Large intestine (tissue), 12 donors: ENCODE data around the gene EIF5AL1. TPM values are rescaled to one million over a fixed set of nuclear protein-coding genes. Genes with fewer than 3 reads are reported as not detected.
"Not testable (repeated sequence)": the region's sequence is repeated elsewhere in the genome, so short reads cannot be mapped to it uniquely, and the experiment has no call there.

ENCODE experiments used
- DNase-seq, 2 donors: peaks; one replicate each; pipeline versions ENCODE4 v3.0.0 to v3.0.0-alpha.2; 2013
- H3K27ac ChIP-seq: one replicate; pipeline ENCODE4 v1.5.1; 2013; ENCODE audit warnings: low read length
- H3K27me3 ChIP-seq: 2 replicates; pipeline ENCODE4 v1.6.1; 2013; ENCODE audit warnings: low read length; ENCODE audit not compliant: control insufficient read depth, insufficient read depth
- H3K36me3 ChIP-seq: 2 replicates; pipeline ENCODE4 v1.6.1; 2013; ENCODE audit warnings: low read length; ENCODE audit not compliant: control insufficient read depth, insufficient read depth
- H3K4me1 ChIP-seq: one replicate; pipeline ENCODE4 v1.6.1; 2013; ENCODE audit warnings: low read length; ENCODE audit not compliant: control insufficient read depth, insufficient read depth
- H3K4me3 ChIP-seq: one replicate; pipeline ENCODE4 v1.5.1; 2013; ENCODE audit warnings: low read length
- H3K9me3 ChIP-seq: one replicate; pipeline ENCODE4 v1.6.1; 2013; ENCODE audit warnings: mild to moderate bottlenecking, low read depth, low read length, moderate library complexity; ENCODE audit not compliant: control insufficient read depth
- WGBS: methylation state at CpG from one replicate; pipeline ENCODE4 v1.1.5; 2013; ENCODE audit warnings: low lambda C conversion rate; ENCODE audit not compliant: insufficient coverage; 5-methylcytosine and 5-hydroxymethylcytosine counted together
- long read RNA-seq, 11 donors: transcript quantifications; one replicate each; lab custom pipeline, GENCODE V29; 2026
- polyA plus RNA-seq: library from polyadenylated mRNA; unstranded; fragments of 120-200 nt; gene quantifications from one replicate; pipeline ENCODE4 v1.2.1, GENCODE V29; 2013

EIF5AL1 gene
- 0.39 TPM for polyA plus RNA-seq
- long read RNA-seq, donor 1, transcript EIF5AL1-201 (1 exons, 3,840 nt), result major isoform, 16 of 16 reads
- long read RNA-seq, donor 1, partial matches to known transcripts, result 0 of 16 reads
- long read RNA-seq, donor 1, other reads (novel, unspliced or antisense), result 0 of 16 reads
- long read RNA-seq, donor 2, transcript EIF5AL1-201 (1 exons, 3,840 nt), result major isoform, 78 of 78 reads
- long read RNA-seq, donor 2, partial matches to known transcripts, result 0 of 78 reads
- long read RNA-seq, donor 2, other reads (novel, unspliced or antisense), result 0 of 78 reads
- long read RNA-seq, donor 3, result 0 reads
- long read RNA-seq, donor 4, partial matches to known transcripts, result 0 of 4 reads
- long read RNA-seq, donor 4, other reads (novel, unspliced or antisense), result 0 of 4 reads
- long read RNA-seq, donor 5, transcript EIF5AL1-201 (1 exons, 3,840 nt), result major isoform, 56 of 56 reads
- long read RNA-seq, donor 5, partial matches to known transcripts, result 0 of 56 reads
- long read RNA-seq, donor 5, other reads (novel, unspliced or antisense), result 0 of 56 reads
- long read RNA-seq, donor 6, transcript EIF5AL1-201 (1 exons, 3,840 nt), result major isoform, 41 of 41 reads
- long read RNA-seq, donor 6, partial matches to known transcripts, result 0 of 41 reads
- long read RNA-seq, donor 6, other reads (novel, unspliced or antisense), result 0 of 41 reads
- long read RNA-seq, donor 7, transcript EIF5AL1-201 (1 exons, 3,840 nt), result major isoform, 41 of 41 reads
- long read RNA-seq, donor 7, partial matches to known transcripts, result 0 of 41 reads
- long read RNA-seq, donor 7, other reads (novel, unspliced or antisense), result 0 of 41 reads
- long read RNA-seq, donor 8, transcript EIF5AL1-201 (1 exons, 3,840 nt), result major isoform, 43 of 43 reads
- long read RNA-seq, donor 8, partial matches to known transcripts, result 0 of 43 reads
- long read RNA-seq, donor 8, other reads (novel, unspliced or antisense), result 0 of 43 reads
- long read RNA-seq, donor 9, transcript EIF5AL1-201 (1 exons, 3,840 nt), result major isoform, 94 of 94 reads
- long read RNA-seq, donor 9, partial matches to known transcripts, result 0 of 94 reads
- long read RNA-seq, donor 9, other reads (novel, unspliced or antisense), result 0 of 94 reads
- long read RNA-seq, donor 10, transcript EIF5AL1-201 (1 exons, 3,840 nt), result major isoform, 82 of 82 reads
- long read RNA-seq, donor 10, partial matches to known transcripts, result 0 of 82 reads
- long read RNA-seq, donor 10, other reads (novel, unspliced or antisense), result 0 of 82 reads
- long read RNA-seq, donor 11, transcript EIF5AL1-201 (1 exons, 3,840 nt), result major isoform, 70 of 70 reads
- long read RNA-seq, donor 11, partial matches to known transcripts, result 0 of 70 reads
- long read RNA-seq, donor 11, other reads (novel, unspliced or antisense), result 0 of 70 reads

GRCh38 chr10:79511891-79512583, at the start of gene EIF5AL1:
Gene EIF5AL1, plus strand, starts transcription at chr10:79512533. Its CDS starts 117 bp downstream, at chr10:79512650.
- not testable (repeated sequence) for H3K36me3 ChIP-seq, H3K4me1 ChIP-seq, H3K27me3 ChIP-seq, DNase-seq, H3K9me3 ChIP-seq, H3K4me3 ChIP-seq, H3K27ac ChIP-seq
- no CpG with 5 or more reads among the region's 17 CpGs for WGBS

GRCh38 chr10:79463578-79464496, 48.5 kb upstream of the EIF5AL1 start:
- Histone ChIP-seq H3K36me3 (no peaks in the 10 kb centered on the region), H3K27me3 (no peaks in the 10 kb centered on the region), H3K4me3 (no peak overlapping the region), H3K4me1 (peaks cover 4% of the 10 kb centered on the region), H3K9me3 (no peaks in the 10 kb centered on the region), H3K27ac (no peak overlapping the region)
- no CpG with 5 or more reads among the region's 10 CpGs for WGBS
- DNase-seq, result no peak

DNA sequence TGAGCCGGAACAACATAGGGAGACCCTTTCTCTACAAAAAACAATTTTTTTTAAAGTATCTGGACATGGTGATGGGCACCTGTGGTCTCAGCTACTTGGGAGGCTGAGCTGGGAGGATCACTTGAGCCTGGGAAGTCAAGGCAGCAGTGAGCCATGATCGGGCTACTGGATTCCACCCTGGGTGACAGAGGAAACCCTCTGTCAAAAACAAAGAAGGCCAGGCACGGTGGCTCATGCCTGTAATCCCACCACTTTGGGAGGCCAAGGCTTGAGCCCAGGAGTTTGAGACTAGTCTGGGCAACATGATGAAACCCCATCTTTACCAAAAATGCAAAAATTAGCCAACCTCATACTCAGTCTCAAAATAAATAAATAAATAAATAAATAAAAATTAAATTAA, 47.0 kb upstream of the EIF5AL1 start:
- no peaks in the 10 kb centered on the region for H3K9me3 ChIP-seq
- no peaks in the 10 kb centered on the region for H3K27me3 ChIP-seq
- peaks cover 4% of the 10 kb centered on the region for H3K4me1 ChIP-seq
- no peak for DNase-seq
- no CpG with 5 or more reads among the region's 3 CpGs for WGBS
- H3K36me3 ChIP-seq, result no peaks in the 10 kb centered on the region
- H3K4me3 ChIP-seq, result no peak overlapping the region
- no peak overlapping the region for H3K27ac ChIP-seq

- no peak overlapping the region for H3K27ac ChIP-seq
- H3K4me1 ChIP-seq, result peaks cover 4% of the 10 kb centered on the region
- WGBS, result no CpG with 5 or more reads among the region's 3 CpGs
- no peaks in the 10 kb centered on the region for H3K27me3 ChIP-seq
- no peak for DNase-seq
- H3K36me3 ChIP-seq, result no peaks in the 10 kb centered on the region
- no peak overlapping the region for H3K4me3 ChIP-seq
- no peaks in the 10 kb centered on the region for H3K9me3 ChIP-seq
These were observed 44.2 kb upstream of the EIF5AL1 start for GRCh38 chr10:79468015-79468560.

- H3K9me3 ChIP-seq, result no peaks in the 10 kb centered on the region
- no peaks in the 10 kb centered on the region for H3K36me3 ChIP-seq
- WGBS, result no CpG with 5 or more reads among the region's 6 CpGs
- H3K4me3 ChIP-seq, result no peak overlapping the region
- no peak for DNase-seq
- H3K27ac ChIP-seq, result no peak overlapping the region
- H3K4me1 ChIP-seq, result peaks cover 4% of the 10 kb centered on the region
- H3K27me3 ChIP-seq, result no peaks in the 10 kb centered on the region
These were observed 43.3 kb upstream of the EIF5AL1 start for GRCh38 chr10:79468841-79469585.

GRCh38 chr10:79470096-79470495, 42.2 kb upstream of the EIF5AL1 start:
- WGBS, result no CpG with 5 or more reads among the region's 8 CpGs
- Histone ChIP-seq H3K27ac (no peak overlapping the region), H3K27me3 (no peaks in the 10 kb centered on the region), H3K4me3 (no peak overlapping the region), H3K9me3 (no peaks in the 10 kb centered on the region), H3K4me1 (peaks cover 4% of the 10 kb centered on the region), H3K36me3 (no peaks in the 10 kb centered on the region)
- DNase-seq, result no peak

GRCh38 chr10:79471776-79472175, 40.6 kb upstream of the EIF5AL1 start:
- Histone ChIP-seq H3K27me3 (no peaks in the 10 kb centered on the region), H3K36me3 (no peaks in the 10 kb centered on the region), H3K4me3 (no peak overlapping the region), H3K4me1 (peaks cover 4% of the 10 kb centered on the region), H3K9me3 (no peaks in the 10 kb centered on the region), H3K27ac (no peak overlapping the region)
- no CpG with 5 or more reads among the region's 4 CpGs for WGBS
- no peak for DNase-seq

GRCh38 chr10:79472449-79472848, 39.9 kb upstream of the EIF5AL1 start:
- no peaks in the 10 kb centered on the region for H3K36me3 ChIP-seq
- no peaks in the 10 kb centered on the region for H3K27me3 ChIP-seq
- DNase-seq, result no peak
- H3K9me3 ChIP-seq, result no peaks in the 10 kb centered on the region
- H3K27ac ChIP-seq, result no peak overlapping the region
- H3K4me3 ChIP-seq, result no peak overlapping the region
- no CpG with 5 or more reads among the region's 7 CpGs for WGBS
- H3K4me1 ChIP-seq, result peaks cover 4% of the 10 kb centered on the region
